HEK293T (cell line): ENCODE data around the gene SUPT3H.
"Not testable (repeated sequence)": the region's sequence is repeated elsewhere in the genome, so short reads cannot be mapped to it uniquely, and the experiment has no call there.

Source experiments
- CTCF ChIA-PET: fragments of 350-600 bp; formaldehyde crosslinking; extraction: SDS; loops from one replicate; lab custom pipeline; 2021; ENCODE audit warnings: antibody characterized with exemption, inconsistent platforms; lab: Yijun Ruan, JAX
- POLR2A ChIA-PET: fragments of 350-600 bp; formaldehyde crosslinking; extraction: SDS; loops from one replicate; lab custom pipeline; 2020; ENCODE audit warnings: antibody characterized with exemption, inconsistent platforms; lab: Yijun Ruan, JAX
- DNase-seq: peaks from one replicate; pipeline ENCODE4 v3.0.0; 2012; ENCODE audit warnings: mixed read lengths; ENCODE audit errors: extremely low spot score
- ARNT ChIP-seq: fragments of 450-650 bp; IDR thresholded peaks from 2 replicates; pipeline ENCODE4 v1.6.1; 2017; ENCODE audit warnings: mild to moderate bottlenecking
- BHLHE40 ChIP-seq: fragments of 450-650 bp; IDR thresholded peaks from 2 replicates; pipeline ENCODE4 v1.6.1; 2016; ENCODE audit warnings: mild to moderate bottlenecking, moderate library complexity, borderline replicate concordance
- CTBP1 ChIP-seq: fragments of 450-650 bp; IDR thresholded peaks from 2 replicates; pipeline ENCODE4 v1.6.1; 2016; ENCODE audit warnings: borderline replicate concordance
- ELF4 ChIP-seq: fragments of 450-650 bp; IDR thresholded peaks from 2 replicates; pipeline ENCODE4 v1.6.1; 2017; ENCODE audit warnings: antibody characterized with exemption
- FOXA1 ChIP-seq: fragments of 450-650 bp; IDR thresholded peaks from 2 replicates; pipeline ENCODE4 v1.6.1; 2016; ENCODE audit warnings: mild to moderate bottlenecking
- FOXK2 ChIP-seq: fragments of 450-650 bp; IDR thresholded peaks from 2 replicates; pipeline ENCODE4 v1.6.1; 2016; ENCODE audit warnings: mild to moderate bottlenecking
- FOXM1 ChIP-seq: fragments of 450-650 bp; IDR thresholded peaks from 2 replicates; pipeline ENCODE4 v1.6.1; 2017; ENCODE audit warnings: mild to moderate bottlenecking, borderline replicate concordance
- HDGF ChIP-seq: fragments of 450-650 bp; IDR thresholded peaks from 2 replicates; pipeline ENCODE4 v1.6.1; 2017; ENCODE audit warnings: antibody characterized with exemption, borderline replicate concordance
- L3MBTL2 ChIP-seq: fragments of 450-650 bp; conservative IDR thresholded peaks from 2 replicates; pipeline ENCODE4 v1.6.1; 2016; ENCODE audit warnings: mild to moderate bottlenecking
- LEF1 ChIP-seq: fragments of 450-650 bp; IDR thresholded peaks from 2 replicates; pipeline ENCODE4 v1.6.1; 2017; ENCODE audit warnings: mild to moderate bottlenecking, borderline replicate concordance
- NFRKB ChIP-seq: fragments of 450-650 bp; IDR thresholded peaks from 2 replicates; pipeline ENCODE4 v1.6.1; 2016; ENCODE audit warnings: mild to moderate bottlenecking, moderate library complexity
- PKNOX1 ChIP-seq: fragments of 450-650 bp; IDR thresholded peaks from 2 replicates; pipeline ENCODE4 v1.6.1; 2016
- SP1 ChIP-seq: fragments of 450-650 bp; IDR thresholded peaks from 2 replicates; pipeline ENCODE4 v1.6.1; 2017
- SUZ12 ChIP-seq: fragments of 450-650 bp; IDR thresholded peaks from 2 replicates; pipeline ENCODE4 v1.6.1; 2016; ENCODE audit warnings: mild to moderate bottlenecking
- TARDBP ChIP-seq: fragments of 450-650 bp; IDR thresholded peaks from 2 replicates; pipeline ENCODE4 v1.6.1; 2016
- ZNF384 ChIP-seq: fragments of 450-650 bp; IDR thresholded peaks from 2 replicates; pipeline ENCODE4 v1.6.1; 2016

The SUPT3H gene

GRCh38 chr6:45073771-45074170 lies 304.0 kb downstream of the SUPT3H start:
- DNase-seq: no peak
- ChIA-PET POLR2A (no interaction called here), CTCF (no interaction called here)
- TF ChIP-seq SP1: no peak
- TF ChIP-seq PKNOX1: no peak
- no peak for TF ChIP-seq ZNF384
- TF ChIP-seq HDGF: no peak
- no peak for TF ChIP-seq SUZ12
- no peak for TF ChIP-seq BHLHE40
- TF ChIP-seq CTBP1: no peak
- no peak for TF ChIP-seq FOXA1
- TF ChIP-seq FOXK2: no peak
- no peak for TF ChIP-seq L3MBTL2
- no peak for TF ChIP-seq NFRKB
- TF ChIP-seq TARDBP: no peak
- no peak for TF ChIP-seq ELF4
- no peak for TF ChIP-seq ARNT

GRCh38 chr6:45072673-45073072 lies 305.1 kb downstream of the SUPT3H start:
- POLR2A ChIA-PET: no interaction called here
- TF ChIP-seq ARNT: no peak
- no peak for TF ChIP-seq FOXM1
- TF ChIP-seq CTBP1: no peak
- TF ChIP-seq ZNF384: no peak
- no peak for TF ChIP-seq SUZ12
- no peak for TF ChIP-seq BHLHE40
- no peak for TF ChIP-seq NFRKB
- TF ChIP-seq LEF1: no peak
- no peak for TF ChIP-seq FOXK2
- TF ChIP-seq FOXA1: no peak
- TF ChIP-seq HDGF: no peak
- no peak for TF ChIP-seq TARDBP
- no peak for TF ChIP-seq ELF4
- TF ChIP-seq L3MBTL2: no peak
- no peak for TF ChIP-seq PKNOX1
- TF ChIP-seq SP1: no peak
- CTCF ChIA-PET: no interaction called here
- DNase-seq: no peak

GRCh38 chr6:45072016-45072415 lies 305.7 kb downstream of the SUPT3H start:
- CTCF ChIA-PET: no interaction called here
- POLR2A ChIA-PET: no interaction called here
- DNase-seq: no peak
- TF ChIP-seq L3MBTL2: no peak
- no peak for TF ChIP-seq FOXK2
- no peak for TF ChIP-seq BHLHE40
- TF ChIP-seq CTBP1: no peak
- no peak for TF ChIP-seq ARNT
- no peak for TF ChIP-seq FOXM1
- no peak for TF ChIP-seq TARDBP
- TF ChIP-seq SP1: no peak
- TF ChIP-seq LEF1: no peak
- no peak for TF ChIP-seq HDGF
- TF ChIP-seq ZNF384: no peak
- TF ChIP-seq NFRKB: no peak
- TF ChIP-seq FOXA1: no peak
- no peak for TF ChIP-seq ELF4

GRCh38 chr6:45069091-45069490 lies 308.6 kb downstream of the SUPT3H start:
- DNase-seq: no peak
- CTCF ChIA-PET: no interaction called here
- POLR2A ChIA-PET: no interaction called here
- no peak for TF ChIP-seq ARNT
- TF ChIP-seq HDGF: no peak
- no peak for TF ChIP-seq PKNOX1
- no peak for TF ChIP-seq FOXM1
- no peak for TF ChIP-seq FOXA1
- no peak for TF ChIP-seq LEF1
- no peak for TF ChIP-seq BHLHE40
- TF ChIP-seq SP1: no peak
- TF ChIP-seq TARDBP: no peak
- TF ChIP-seq FOXK2: no peak
- TF ChIP-seq ELF4: no peak
- no peak for TF ChIP-seq L3MBTL2
- TF ChIP-seq CTBP1: no peak
- no peak for TF ChIP-seq ZNF384
- no peak for TF ChIP-seq NFRKB
- no peak for TF ChIP-seq SUZ12

- CTCF ChIA-PET, DNase-seq, POLR2A ChIA-PET: not testable (repeated sequence)
Observed at GRCh38 chr6:45067446-45067845, 310.3 kb downstream of the SUPT3H start.

- POLR2A ChIA-PET, CTCF ChIA-PET, DNase-seq: not testable (repeated sequence)
Observed at GRCh38 chr6:45062659-45063058, 315.1 kb downstream of the SUPT3H start.

GRCh38 chr6:45057711-45058110 lies 320.0 kb downstream of the SUPT3H start:
- no peak for DNase-seq
- ChIA-PET CTCF (no interaction called here), POLR2A (no interaction called here)
- TF ChIP-seq NFRKB (no peak), LEF1 (no peak), FOXM1 (no peak), L3MBTL2 (no peak), ELF4 (no peak), TARDBP (no peak), BHLHE40 (no peak), FOXA1 (no peak), CTBP1 (no peak), SUZ12 (no peak), HDGF (no peak), SP1 (no peak), ARNT (no peak), PKNOX1 (no peak), ZNF384 (no peak)
